GM12873 (cell line): ENCODE data around the gene RLN1.
A peak's percentile ranks its signal among the peaks of the same experiment; 100 is the strongest.

ENCODE experiments used
- CTCF ChIP-seq: IDR thresholded peaks from 2 replicates; pipeline ENCODE4 v1.5.1; 2012; ENCODE audit warnings: low read depth, mild to moderate bottlenecking, moderate library complexity, low read length, control low read depth; ENCODE audit not compliant: insufficient read depth; ENCODE audit errors: missing control alignments

RLN1 gene

GRCh38 chr9:5354184-5354583 is 14.5 kb upstream of the RLN1 start:
- TF ChIP-seq CTCF = no peak

- TF ChIP-seq CTCF = no peak
These were observed 13.1 kb upstream of the RLN1 start for GRCh38 chr9:5352637-5353248.

GRCh38 chr9:5336688-5337087 is 3.0 kb downstream of the RLN1 start:
- no peak for TF ChIP-seq CTCF

- TF ChIP-seq CTCF = no peak
These were observed 12.7 kb downstream of the RLN1 start for GRCh38 chr9:5326893-5327548.

- TF ChIP-seq CTCF = no peak
These were observed 13.5 kb downstream of the RLN1 start for GRCh38 chr9:5326187-5326586.

GRCh38 chr9:5321058-5321457 is 18.6 kb downstream of the RLN1 start:
- peak; percentile 31 for TF ChIP-seq CTCF

- no peak for TF ChIP-seq CTCF
These were observed 24.3 kb downstream of the RLN1 start for GRCh38 chr9:5315187-5315923.
